Measurements from ENCODE around the gene SLX4IP. TPM values are rescaled to one million over a fixed set of nuclear protein-coding genes. Genes with fewer than 3 reads are reported as not detected.

Gene SLX4IP
- total and polyA plus RNA-seq, 2 of the 13 experiments (the other 11 are each of a cell fraction or from before 2014, with no cell fraction given), result 3.6 to 7.3 TPM

DNA sequence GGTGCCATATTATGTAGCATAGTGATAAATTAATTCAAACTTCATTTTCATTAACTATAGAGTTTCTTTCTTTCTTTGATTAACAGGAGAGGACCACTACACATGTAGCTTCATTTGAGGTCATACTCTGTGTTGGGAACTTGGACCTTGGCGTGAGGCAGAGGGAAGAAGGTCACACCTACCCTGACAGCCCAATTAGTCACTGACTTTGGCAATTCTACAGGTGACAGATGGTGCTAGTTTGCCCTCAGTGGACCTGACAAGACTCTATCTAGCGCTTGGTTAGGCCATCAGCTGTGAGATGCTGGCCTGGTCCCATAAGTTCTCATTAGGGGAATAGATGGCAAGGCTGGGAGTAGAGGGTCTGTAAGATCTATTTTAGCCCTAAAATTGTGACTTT lies 14.2 kb downstream of the SLX4IP start (continued):
- TF ChIP-seq, protein P1, sequence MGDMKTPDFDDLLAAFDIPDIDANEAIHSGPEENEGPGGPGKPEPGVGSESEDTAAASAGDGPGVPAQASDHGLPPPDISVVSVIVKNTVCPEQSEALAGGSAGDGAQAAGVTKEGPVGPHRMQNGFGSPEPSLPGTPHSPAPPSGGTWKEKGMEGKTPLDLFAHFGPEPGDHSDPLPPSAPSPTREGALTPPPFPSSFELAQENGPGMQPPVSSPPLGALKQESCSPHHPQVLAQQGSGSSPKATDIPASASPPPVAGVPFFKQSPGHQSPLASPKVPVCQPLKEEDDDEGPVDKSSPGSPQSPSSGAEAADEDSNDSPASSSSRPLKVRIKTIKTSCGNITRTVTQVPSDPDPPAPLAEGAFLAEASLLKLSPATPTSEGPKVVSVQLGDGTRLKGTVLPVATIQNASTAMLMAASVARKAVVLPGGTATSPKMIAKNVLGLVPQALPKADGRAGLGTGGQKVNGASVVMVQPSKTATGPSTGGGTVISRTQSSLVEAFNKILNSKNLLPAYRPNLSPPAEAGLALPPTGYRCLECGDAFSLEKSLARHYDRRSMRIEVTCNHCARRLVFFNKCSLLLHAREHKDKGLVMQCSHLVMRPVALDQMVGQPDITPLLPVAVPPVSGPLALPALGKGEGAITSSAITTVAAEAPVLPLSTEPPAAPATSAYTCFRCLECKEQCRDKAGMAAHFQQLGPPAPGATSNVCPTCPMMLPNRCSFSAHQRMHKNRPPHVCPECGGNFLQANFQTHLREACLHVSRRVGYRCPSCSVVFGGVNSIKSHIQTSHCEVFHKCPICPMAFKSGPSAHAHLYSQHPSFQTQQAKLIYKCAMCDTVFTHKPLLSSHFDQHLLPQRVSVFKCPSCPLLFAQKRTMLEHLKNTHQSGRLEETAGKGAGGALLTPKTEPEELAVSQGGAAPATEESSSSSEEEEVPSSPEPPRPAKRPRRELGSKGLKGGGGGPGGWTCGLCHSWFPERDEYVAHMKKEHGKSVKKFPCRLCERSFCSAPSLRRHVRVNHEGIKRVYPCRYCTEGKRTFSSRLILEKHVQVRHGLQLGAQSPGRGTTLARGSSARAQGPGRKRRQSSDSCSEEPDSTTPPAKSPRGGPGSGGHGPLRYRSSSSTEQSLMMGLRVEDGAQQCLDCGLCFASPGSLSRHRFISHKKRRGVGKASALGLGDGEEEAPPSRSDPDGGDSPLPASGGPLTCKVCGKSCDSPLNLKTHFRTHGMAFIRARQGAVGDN (CRISPR knock-in tag; IDR thresholded peaks at IDR 0.05), result no peak
- TF ChIP-seq ZNF234 (CRISPR knock-in tag; conservative IDR thresholded peaks at IDR 0.05) (no peak), KAT8 (CRISPR knock-in tag; IDR thresholded peaks at IDR 0.05) (no peak), CREM (IDR thresholded peaks at IDR 0.05) (no peak), CREM (CRISPR knock-in tag; IDR thresholded peaks at IDR 0.05) (no peak)

DNA sequence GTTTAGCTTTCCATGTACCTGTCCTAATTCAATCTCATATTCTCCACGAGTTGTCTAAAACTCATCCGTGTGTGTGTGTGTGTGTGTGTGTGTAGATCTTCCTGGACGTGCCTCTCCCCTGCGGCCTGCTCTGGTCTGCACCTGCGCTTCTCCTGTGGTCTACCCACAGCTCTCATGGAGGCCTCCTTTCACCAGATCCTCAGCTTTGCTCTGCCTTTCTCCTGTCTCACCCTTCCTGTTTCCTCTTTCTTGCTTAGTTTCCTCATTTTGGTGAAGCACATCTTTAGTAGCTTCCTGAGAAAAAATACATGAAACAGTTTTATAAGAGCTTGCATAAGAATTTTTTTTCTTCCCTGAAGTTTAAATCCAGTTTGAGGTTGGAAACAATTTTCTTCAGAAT lies 18.1 kb downstream of the SLX4IP start:
- POLR2A ChIA-PET, result interaction anchor here (2.1 kb wide), 1 partner anchor 18 kb away, joined by 9 read pairs; the partner anchor contains the start of genes MKKS and SLX4IP
- WGBS (ENCODE audit: low lambda C conversion rate), result 85% methylated on average over 5 of the region's 5 CpGs
- H3K27ac ChIP-seq (ENCODE audit: extremely low read length, insufficient read depth, low read length), result no peak overlapping the region
- in situ Hi-C loops (cut with HindIII; ENCODE audit: extremely low pct_ligation_motif_present, low pct_unique_long_range_greater_than_20kb), result no loop called here
- H3K9me3 ChIP-seq (ENCODE audit: low read length), result no peaks in the 10 kb centered on the region
- no peak overlapping the region for H2AFZ ChIP-seq (ENCODE audit: low read length)
- intact Hi-C loops (cut with micrococcal nuclease; ENCODE audit: unreplicated experiment), result loop anchor here (5.0 kb wide), 1 partner anchor 39 kb away; no protein-coding TSS in a partner anchor
- BruUV-seq (replicated peaks), result no TSS peak
- H3K9ac ChIP-seq (ENCODE audit: insufficient read depth, low read depth, low read length), result no peak overlapping the region
- DNase-seq (ENCODE audit: low spot score), result no peak
- no peak overlapping the region for H3K4me3 ChIP-seq (replicated peaks in 1 of 3; ENCODE audit: insufficient read depth in 1 of 3, low read depth in 2 of 3, low read length in 3 of 3)
- no peaks in the 10 kb centered on the region for H4K20me1 ChIP-seq (ENCODE audit: insufficient read depth, low read length)
- CTCF ChIA-PET (ENCODE audit: low intra/inter-chr PET ratio, low total read pairs), result no interaction called here
- no peak for ATAC-seq
- H3K79me2 ChIP-seq (ENCODE audit: insufficient read depth, low read length), result peaks cover 27% of the 10 kb centered on the region
- no peaks in the 10 kb centered on the region for H3K27me3 ChIP-seq (ENCODE audit: control insufficient read depth in 1 of 2, insufficient read depth in 2 of 2, low read length in 2 of 2)
- FAIRE-seq, result no peak
- no peaks in the 10 kb centered on the region for H3K36me3 ChIP-seq (replicated peaks in 1 of 2; ENCODE audit: control insufficient read depth in 1 of 2, insufficient read depth in 2 of 2, low read length in 2 of 2)
- H3K4me1 ChIP-seq (ENCODE audit: insufficient read depth, low read length), result peaks cover 3% of the 10 kb centered on the region
- H3K4me2 ChIP-seq (ENCODE audit: low read depth, low read length), result no peak overlapping the region
- TF ChIP-seq, protein P2, sequence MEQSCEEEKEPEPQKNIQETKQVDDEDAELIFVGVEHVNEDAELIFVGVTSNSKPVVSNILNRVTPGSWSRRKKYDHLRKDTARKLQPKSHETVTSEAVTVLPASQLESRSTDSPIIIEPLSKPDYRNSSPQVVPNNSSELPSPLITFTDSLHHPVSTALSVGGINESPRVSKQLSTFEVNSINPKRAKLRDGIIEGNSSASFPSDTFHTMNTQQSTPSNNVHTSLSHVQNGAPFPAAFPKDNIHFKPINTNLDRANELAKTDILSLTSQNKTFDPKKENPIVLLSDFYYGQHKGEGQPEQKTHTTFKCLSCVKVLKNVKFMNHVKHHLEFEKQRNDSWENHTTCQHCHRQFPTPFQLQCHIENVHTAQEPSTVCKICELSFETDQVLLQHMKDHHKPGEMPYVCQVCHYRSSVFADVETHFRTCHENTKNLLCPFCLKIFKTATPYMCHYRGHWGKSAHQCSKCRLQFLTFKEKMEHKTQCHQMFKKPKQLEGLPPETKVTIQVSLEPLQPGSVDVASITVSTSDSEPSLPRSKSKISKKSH (CRISPR knock-in tag; IDR thresholded peaks at IDR 0.05; ENCODE audit: borderline replicate concordance), result no peak
- TF ChIP-seq RFXAP (CRISPR knock-in tag; IDR thresholded peaks at IDR 0.05; ENCODE audit: borderline replicate concordance) (no peak), ZNF333 (CRISPR knock-in tag; IDR thresholded peaks at IDR 0.05; ENCODE audit: borderline replicate concordance) (no peak), ISL2 (CRISPR knock-in tag; IDR thresholded peaks at IDR 0.05) (no peak)
- TF ChIP-seq, protein P3, sequence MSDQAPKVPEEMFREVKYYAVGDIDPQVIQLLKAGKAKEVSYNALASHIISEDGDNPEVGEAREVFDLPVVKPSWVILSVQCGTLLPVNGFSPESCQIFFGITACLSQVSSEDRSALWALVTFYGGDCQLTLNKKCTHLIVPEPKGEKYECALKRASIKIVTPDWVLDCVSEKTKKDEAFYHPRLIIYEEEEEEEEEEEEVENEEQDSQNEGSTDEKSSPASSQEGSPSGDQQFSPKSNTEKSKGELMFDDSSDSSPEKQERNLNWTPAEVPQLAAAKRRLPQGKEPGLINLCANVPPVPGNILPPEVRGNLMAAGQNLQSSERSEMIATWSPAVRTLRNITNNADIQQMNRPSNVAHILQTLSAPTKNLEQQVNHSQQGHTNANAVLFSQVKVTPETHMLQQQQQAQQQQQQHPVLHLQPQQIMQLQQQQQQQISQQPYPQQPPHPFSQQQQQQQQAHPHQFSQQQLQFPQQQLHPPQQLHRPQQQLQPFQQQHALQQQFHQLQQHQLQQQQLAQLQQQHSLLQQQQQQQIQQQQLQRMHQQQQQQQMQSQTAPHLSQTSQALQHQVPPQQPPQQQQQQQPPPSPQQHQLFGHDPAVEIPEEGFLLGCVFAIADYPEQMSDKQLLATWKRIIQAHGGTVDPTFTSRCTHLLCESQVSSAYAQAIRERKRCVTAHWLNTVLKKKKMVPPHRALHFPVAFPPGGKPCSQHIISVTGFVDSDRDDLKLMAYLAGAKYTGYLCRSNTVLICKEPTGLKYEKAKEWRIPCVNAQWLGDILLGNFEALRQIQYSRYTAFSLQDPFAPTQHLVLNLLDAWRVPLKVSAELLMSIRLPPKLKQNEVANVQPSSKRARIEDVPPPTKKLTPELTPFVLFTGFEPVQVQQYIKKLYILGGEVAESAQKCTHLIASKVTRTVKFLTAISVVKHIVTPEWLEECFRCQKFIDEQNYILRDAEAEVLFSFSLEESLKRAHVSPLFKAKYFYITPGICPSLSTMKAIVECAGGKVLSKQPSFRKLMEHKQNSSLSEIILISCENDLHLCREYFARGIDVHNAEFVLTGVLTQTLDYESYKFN (CRISPR knock-in tag; conservative IDR thresholded peaks at IDR 0.05), result no peak
- TF ChIP-seq, protein P4, sequence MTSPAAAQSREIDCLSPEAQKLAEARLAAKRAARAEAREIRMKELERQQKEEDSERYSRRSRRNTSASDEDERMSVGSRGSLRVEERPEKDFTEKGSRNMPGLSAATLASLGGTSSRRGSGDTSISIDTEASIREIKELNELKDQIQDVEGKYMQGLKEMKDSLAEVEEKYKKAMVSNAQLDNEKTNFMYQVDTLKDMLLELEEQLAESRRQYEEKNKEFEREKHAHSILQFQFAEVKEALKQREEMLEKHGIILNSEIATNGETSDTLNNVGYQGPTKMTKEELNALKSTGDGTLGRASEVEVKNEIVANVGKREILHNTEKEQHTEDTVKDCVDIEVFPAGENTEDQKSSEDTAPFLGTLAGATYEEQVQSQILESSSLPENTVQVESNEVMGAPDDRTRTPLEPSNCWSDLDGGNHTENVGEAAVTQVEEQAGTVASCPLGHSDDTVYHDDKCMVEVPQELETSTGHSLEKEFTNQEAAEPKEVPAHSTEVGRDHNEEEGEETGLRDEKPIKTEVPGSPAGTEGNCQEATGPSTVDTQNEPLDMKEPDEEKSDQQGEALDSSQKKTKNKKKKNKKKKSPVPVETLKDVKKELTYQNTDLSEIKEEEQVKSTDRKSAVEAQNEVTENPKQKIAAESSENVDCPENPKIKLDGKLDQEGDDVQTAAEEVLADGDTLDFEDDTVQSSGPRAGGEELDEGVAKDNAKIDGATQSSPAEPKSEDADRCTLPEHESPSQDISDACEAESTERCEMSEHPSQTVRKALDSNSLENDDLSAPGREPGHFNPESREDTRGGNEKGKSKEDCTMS (CRISPR knock-in tag; conservative IDR thresholded peaks at IDR 0.05), result no peak
